NCI-H2196 (cell line): Measurements from ENCODE around the gene TAT.
"Not testable (repeated sequence)": the region's sequence is repeated elsewhere in the genome, so short reads cannot be mapped to it uniquely, and the experiment has no call there.

Experiments used
- DNase-seq: peaks from one replicate; lab custom pipeline; 2025; ENCODE audit not compliant: unreplicated experiment; lab: John Stamatoyannopoulos, UW

Gene TAT

GRCh38 chr16:71585318-71585703, 8.4 kb upstream of the TAT start:
- DNase-seq: no peak

- no peak for DNase-seq
Observed at GRCh38 chr16:71584543-71585317, 7.8 kb upstream of the TAT start.

- not testable (repeated sequence) for DNase-seq
Observed at GRCh38 chr16:71582553-71582848, 5.6 kb upstream of the TAT start.

- DNase-seq: no peak
Observed at GRCh38 chr16:71574702-71575101, 2.2 kb downstream of the TAT start.

GRCh38 chr16:71573387-71574094, 3.4 kb downstream of the TAT start:
- DNase-seq: no peak

- no peak for DNase-seq
Observed at GRCh38 chr16:71572497-71573116, 4.3 kb downstream of the TAT start.

- DNase-seq: no peak
Observed at GRCh38 chr16:71570144-71570543, 6.7 kb downstream of the TAT start.

GRCh38 chr16:71569621-71570020, 7.3 kb downstream of the TAT start:
- DNase-seq: no peak

GRCh38 chr16:71568551-71568950, 8.3 kb downstream of the TAT start:
- no peak for DNase-seq

GRCh38 chr16:71567931-71568330, 9.0 kb downstream of the TAT start:
- DNase-seq: no peak

GRCh38 chr16:71565812-71566700, 10.8 kb downstream of the TAT start:
- DNase-seq: no peak

GRCh38 chr16:71564335-71564967, 12.4 kb downstream of the TAT start:
- DNase-seq: peak; percentile 25

GRCh38 chr16:71562552-71562951, 14.3 kb downstream of the TAT start:
- DNase-seq: no peak

- DNase-seq: not testable (repeated sequence)
Observed at GRCh38 chr16:71561886-71562285, 15.0 kb downstream of the TAT start.

GRCh38 chr16:71559855-71560254, 17.0 kb downstream of the TAT start:
- no peak for DNase-seq

GRCh38 chr16:71557954-71558582, 18.8 kb downstream of the TAT start:
- no peak for DNase-seq

GRCh38 chr16:71557299-71557698, 19.6 kb downstream of the TAT start:
- DNase-seq: no peak

GRCh38 chr16:71555230-71555891, 21.5 kb downstream of the TAT start:
- no peak for DNase-seq

GRCh38 chr16:71552698-71553503, 24.0 kb downstream of the TAT start:
- DNase-seq: no peak
